Activated CD4-positive, alpha-beta T cell treated with anti-CD3 and anti-CD28 coated beads, Interleukin-2, amount 10 ng/mL, durations not matched to agents 7 days and 5 days (primary cell): ENCODE data around the gene PRRT2. TPM values are rescaled to one million over a fixed set of nuclear protein-coding genes. Genes with fewer than 3 reads are reported as not detected.
A peak's percentile ranks its signal among the peaks of the same experiment; 100 is the strongest.

Experiments
- CTCF ChIA-PET: fragments of 350-600 bp; sonication (Branson Sonifier 250); formaldehyde crosslinking; loops from one replicate; lab custom pipeline; 2021; ENCODE audit warnings: antibody characterized with exemption; lab: Charles Lee
- POLR2A ChIA-PET: fragments of 350-600 bp; sonication (Branson Sonifier 250); formaldehyde crosslinking; loops from one replicate; lab custom pipeline; 2021; ENCODE audit warnings: antibody characterized with exemption; lab: Charles Lee
- DNase-seq: peaks from one replicate; pipeline ENCODE4 v3.0.0-alpha.2; 2020
- H3K27ac Mint-ChIP-seq: one replicate; pipeline ENCODE4 v1.8.0; 2021; ENCODE audit warnings: mild to moderate bottlenecking, moderate library complexity, mixed read lengths
- H3K27me3 Mint-ChIP-seq: one replicate; pipeline ENCODE4 v1.8.0; 2021; ENCODE audit warnings: mixed read lengths
- H3K36me3 Mint-ChIP-seq: one replicate; pipeline ENCODE4 v1.8.0; 2021; ENCODE audit warnings: low read depth, mixed read lengths
- H3K4me1 Mint-ChIP-seq: one replicate; pipeline ENCODE4 v1.8.0; 2021; ENCODE audit warnings: mixed read lengths
- H3K4me3 Mint-ChIP-seq: one replicate; pipeline ENCODE4 v1.8.0; 2021; ENCODE audit warnings: mild to moderate bottlenecking, moderate library complexity, mixed read lengths
- H3K9me3 Mint-ChIP-seq: one replicate; pipeline ENCODE4 v1.8.0; 2021; ENCODE audit warnings: mixed read lengths
- total RNA-seq, 2 experiments: library from RNA; stranded (reverse); gene quantifications; one replicate each; pipeline ENCODE4 v1.2.3, GENCODE V29; 2021

Gene PRRT2
- total RNA-seq, 2 experiments from 2014 or later, result 0.98 to 1.3 TPM

DNA sequence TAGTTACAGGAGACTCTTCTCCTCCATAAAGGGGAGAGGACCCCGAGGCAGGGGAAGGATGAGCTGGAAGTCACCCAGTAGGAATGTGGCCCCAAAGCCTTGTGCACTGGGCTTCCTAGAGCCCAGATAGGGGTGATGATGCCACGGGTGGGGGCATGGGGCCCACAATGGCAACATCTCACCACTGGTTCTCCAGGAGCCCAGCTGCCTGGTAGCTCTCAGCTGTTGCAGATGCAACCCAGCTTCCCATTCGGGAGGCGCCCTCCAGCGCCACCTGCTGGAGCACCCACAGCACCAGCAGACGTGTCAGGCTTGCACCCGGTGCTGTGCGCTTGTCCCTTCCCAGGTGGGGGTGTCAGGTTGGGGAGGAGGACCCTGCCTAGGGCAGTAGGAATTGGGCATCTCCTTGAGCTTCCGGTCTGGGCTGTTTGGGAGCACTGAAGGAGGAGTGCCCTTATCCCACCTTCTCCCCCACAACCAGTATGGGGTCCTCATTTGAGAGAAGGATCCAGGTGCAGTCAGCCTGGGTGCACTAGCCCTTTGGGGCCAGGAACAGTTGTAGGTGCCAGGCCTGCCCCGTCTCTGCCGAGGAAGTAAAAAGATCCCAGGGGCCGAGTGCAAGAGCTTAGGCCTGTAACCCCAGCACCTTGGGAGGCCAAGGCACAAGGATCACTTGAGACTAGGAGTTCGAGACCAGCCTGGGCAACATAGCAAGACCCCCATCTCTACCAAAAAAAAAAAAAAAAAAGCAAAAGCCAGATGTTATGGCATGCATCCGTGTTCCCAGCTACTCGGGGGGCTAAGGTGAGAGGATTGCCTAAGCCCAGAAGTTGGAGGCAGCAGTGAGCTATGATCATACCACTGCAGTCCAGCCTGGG, 36.7 kb downstream of the PRRT2 start:
- H3K27ac Mint-ChIP-seq, result peak overlapping the region; percentile 19
- peak; percentile 87 for DNase-seq
- no peaks in the 10 kb centered on the region for H3K27me3 Mint-ChIP-seq
- H3K4me3 Mint-ChIP-seq, result no peak overlapping the region
- H3K9me3 Mint-ChIP-seq, result no peaks in the 10 kb centered on the region
- peaks cover 10% of the 10 kb centered on the region for H3K4me1 Mint-ChIP-seq
- H3K36me3 Mint-ChIP-seq, result peaks cover 43% of the 10 kb centered on the region
- ChIA-PET POLR2A (interaction anchor here (0.6 to 0.7 kb wide), 3 partner anchors 31 to 180 kb away, joined by 4 to 8 read pairs (median 4); no protein-coding TSS in a partner anchor), CTCF (interaction anchor here (0.6 to 4.2 kb wide), 37 partner anchors 9 to 992 kb away, joined by 3 to 41 read pairs (median 4); partner anchors contain the start of genes CDIPT, HIRIP3, MAZ and MVP)

DNA sequence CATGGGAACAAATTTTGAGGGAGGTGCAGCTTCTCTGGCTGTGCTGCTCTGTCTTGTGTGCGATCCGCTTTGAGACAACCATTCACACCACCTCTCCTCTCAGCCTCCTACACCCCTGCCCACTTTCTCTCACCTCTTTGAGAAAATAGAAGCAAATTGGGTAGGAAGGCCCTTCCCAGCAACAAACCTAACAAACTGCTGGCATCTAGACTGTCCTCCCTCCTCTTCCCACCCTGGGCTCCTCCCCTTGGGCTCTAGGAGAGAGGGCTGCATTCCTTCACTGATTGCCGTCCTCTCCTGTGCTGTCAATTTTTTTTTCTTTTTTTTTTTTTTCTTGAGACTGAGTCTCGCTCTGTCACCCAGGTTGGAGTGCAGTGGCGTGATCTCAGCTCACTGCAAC, 37.5 kb downstream of the PRRT2 start:
- Mint-ChIP-seq H3K27me3 (no peaks in the 10 kb centered on the region), H3K36me3 (peaks cover 37% of the 10 kb centered on the region), H3K4me3 (no peak overlapping the region), H3K9me3 (no peaks in the 10 kb centered on the region), H3K4me1 (peaks cover 10% of the 10 kb centered on the region), H3K27ac (peak overlapping the region; percentile 9)
- ChIA-PET CTCF (interaction anchor here (0.6 to 4.2 kb wide), 16 partner anchors 8 to 153 kb away, joined by 3 to 41 read pairs (median 8); partner anchors contain the start of genes HIRIP3, MAZ, MVP and PAGR1), POLR2A (interaction anchor here (0.7 to 0.8 kb wide), 2 partner anchors 32 to 42 kb away, joined by 3 to 8 read pairs; no protein-coding TSS in a partner anchor)
- DNase-seq, result no peak

DNA sequence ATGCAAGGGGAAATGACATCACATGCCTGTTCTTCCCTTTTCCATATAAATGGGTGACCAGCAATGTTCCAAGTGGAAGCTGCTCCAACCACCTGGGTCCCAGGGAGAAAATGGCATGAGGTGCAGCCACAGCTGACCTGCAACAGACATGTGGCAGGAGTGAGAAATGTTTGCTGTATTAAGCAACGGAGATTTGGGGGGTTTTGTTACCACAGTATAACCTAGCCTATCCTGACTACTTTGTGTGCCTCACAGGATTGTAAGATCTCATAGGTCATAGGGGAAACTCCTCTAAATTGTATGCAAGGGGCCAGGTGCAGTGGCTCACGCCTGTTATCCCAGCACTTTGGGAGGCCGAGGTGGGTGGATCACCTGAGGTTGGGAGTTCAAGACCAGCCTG, 39.0 kb downstream of the PRRT2 start:
- no peaks in the 10 kb centered on the region for H3K9me3 Mint-ChIP-seq
- POLR2A ChIA-PET, result no interaction called here
- CTCF ChIA-PET, result interaction anchor here (0.5 kb wide), 1 partner anchor 106 kb away, joined by 3 read pairs; no protein-coding TSS in a partner anchor
- no peak overlapping the region for H3K27ac Mint-ChIP-seq
- H3K4me3 Mint-ChIP-seq, result no peak overlapping the region
- DNase-seq, result no peak
- H3K27me3 Mint-ChIP-seq, result no peaks in the 10 kb centered on the region
- peaks cover 10% of the 10 kb centered on the region for H3K4me1 Mint-ChIP-seq
- peaks cover 25% of the 10 kb centered on the region for H3K36me3 Mint-ChIP-seq

DNA sequence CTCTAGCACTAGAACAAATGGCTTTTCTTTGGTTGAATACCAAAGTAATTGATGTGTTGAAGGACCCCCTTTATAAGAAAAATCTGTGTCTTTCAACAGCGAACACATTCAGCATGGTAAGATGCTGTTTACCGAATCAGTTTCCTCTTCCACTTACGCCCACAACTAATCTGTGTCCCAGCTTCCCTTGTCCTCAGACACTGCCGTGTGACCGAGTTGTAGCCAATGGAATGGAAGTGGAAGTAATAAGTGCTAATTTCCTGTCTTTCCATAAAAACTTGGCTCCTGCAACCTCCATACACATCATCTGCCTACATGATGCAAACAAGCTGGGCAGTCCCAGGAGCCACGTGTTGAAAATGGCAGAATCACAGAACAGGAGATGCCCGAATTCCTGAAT, 40.7 kb downstream of the PRRT2 start:
- Mint-ChIP-seq H3K9me3 (no peaks in the 10 kb centered on the region), H3K36me3 (peaks cover 24% of the 10 kb centered on the region), H3K27me3 (no peaks in the 10 kb centered on the region), H3K4me3 (no peak overlapping the region), H3K4me1 (peaks cover 7% of the 10 kb centered on the region), H3K27ac (no peak overlapping the region)
- no peak for DNase-seq
- ChIA-PET POLR2A (no interaction called here), CTCF (no interaction called here)

DNA sequence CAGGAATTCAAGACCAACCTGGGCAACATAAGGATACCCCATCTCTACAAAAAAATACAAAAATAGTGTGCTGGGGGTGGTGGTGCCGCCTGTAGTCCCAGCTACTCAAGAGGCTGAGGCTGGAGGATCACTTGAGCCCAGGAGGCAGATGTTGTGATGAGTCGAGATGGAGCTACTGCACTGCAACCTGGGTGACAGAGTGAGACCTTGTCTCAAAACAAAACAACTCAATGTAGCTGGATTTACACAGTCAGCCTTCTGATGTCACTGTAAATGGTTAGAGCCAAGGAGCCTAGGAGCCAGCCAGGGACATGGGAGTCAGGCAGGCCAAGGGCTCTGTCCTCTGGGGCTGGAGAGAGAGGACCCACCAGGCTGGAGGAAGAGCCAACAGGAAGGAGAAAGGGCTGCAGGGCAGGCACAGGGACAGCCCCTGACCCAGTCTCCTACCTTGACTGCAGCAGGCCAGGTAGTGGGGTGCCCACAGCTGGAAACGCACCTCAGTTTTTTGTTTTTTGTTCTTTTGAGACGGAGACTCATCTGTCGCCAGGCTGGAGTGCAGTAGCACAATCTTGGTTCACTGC, 42.6 kb downstream of the PRRT2 start:
- ChIA-PET CTCF (interaction anchor here (0.7 to 1.3 kb wide), 3 partner anchors 9 to 155 kb away, joined by 3 read pairs; no protein-coding TSS in a partner anchor), POLR2A (no interaction called here)
- Mint-ChIP-seq H3K27ac (peak overlapping the region; percentile 46), H3K27me3 (no peaks in the 10 kb centered on the region), H3K4me1 (no peaks in the 10 kb centered on the region), H3K9me3 (no peaks in the 10 kb centered on the region), H3K4me3 (no peak overlapping the region), H3K36me3 (peaks cover 21% of the 10 kb centered on the region)
- DNase-seq, result no peak

DNA sequence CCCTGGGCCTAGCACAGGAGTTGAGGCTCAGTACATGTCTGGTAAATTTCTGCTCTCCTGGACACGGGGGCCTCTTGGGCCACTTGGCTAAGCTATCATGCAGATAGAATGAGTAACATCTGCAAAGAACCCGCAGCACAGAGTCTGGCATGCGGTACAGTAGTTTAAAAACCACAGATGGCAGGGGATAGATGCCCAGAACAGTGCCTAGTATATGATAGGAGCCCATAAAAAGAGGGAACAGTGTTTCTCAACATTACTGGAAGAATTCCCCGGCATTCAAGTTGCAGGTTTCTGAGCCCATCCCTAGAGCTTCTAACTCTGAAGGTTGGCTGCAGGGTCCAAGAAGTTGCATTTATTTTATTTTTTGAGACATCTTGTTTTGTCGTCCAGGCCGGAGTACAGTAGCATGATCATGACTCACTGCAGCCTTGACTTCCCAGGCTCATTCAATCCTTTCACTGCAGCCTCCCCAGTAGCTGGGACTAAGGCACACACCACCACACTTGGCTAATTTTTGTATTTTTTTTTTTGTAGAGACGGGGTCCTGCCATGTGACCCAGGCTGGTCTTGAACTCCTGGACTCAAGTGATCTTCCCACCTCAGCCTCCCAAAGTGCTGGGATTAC, 45.3 kb downstream of the PRRT2 start:
- Mint-ChIP-seq H3K36me3 (peaks cover 24% of the 10 kb centered on the region), H3K4me3 (no peak overlapping the region), H3K27ac (no peak overlapping the region), H3K9me3 (no peaks in the 10 kb centered on the region), H3K27me3 (no peaks in the 10 kb centered on the region), H3K4me1 (peaks cover 16% of the 10 kb centered on the region)
- DNase-seq, result no peak
- POLR2A ChIA-PET, result no interaction called here
- CTCF ChIA-PET, result interaction anchor here (0.5 to 3.3 kb wide), 2 partner anchors 9 to 651 kb away, joined by 3 to 14 read pairs; no protein-coding TSS in a partner anchor

DNA sequence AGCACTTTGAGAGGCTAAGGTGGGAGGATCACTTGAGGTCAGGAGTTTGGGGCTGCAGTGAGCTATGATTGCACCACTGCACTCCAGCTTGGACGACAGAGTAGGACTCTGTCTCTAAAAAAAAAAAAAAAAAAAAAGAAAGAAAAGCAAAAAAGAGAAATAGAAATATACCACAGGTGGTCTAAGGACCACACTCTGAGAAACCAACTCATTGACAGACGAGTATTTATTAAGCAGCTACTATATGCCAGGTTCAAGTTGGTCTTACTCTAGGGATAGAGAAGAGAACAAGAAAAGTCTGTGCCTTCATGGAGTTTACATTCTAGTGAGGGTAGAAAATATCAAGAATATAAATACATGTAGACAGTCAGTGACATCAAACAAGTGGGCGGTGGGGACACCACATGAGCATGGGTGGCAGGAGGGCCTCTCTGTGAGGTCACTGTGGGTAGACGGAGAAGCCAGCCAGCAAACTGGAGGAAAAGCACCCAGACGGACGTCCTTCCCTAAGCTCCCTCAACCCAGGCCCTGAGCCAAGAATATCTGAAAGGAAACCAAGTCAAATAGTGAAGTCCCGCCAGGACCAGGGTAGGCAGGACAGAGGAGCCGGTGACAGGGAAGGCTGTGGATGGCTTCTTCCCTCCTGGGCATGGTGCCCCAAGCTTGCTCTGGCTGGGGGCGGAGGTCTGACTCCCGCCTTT, 46.3 kb downstream of the PRRT2 start:
- H3K4me3 Mint-ChIP-seq, result no peak overlapping the region

DNA sequence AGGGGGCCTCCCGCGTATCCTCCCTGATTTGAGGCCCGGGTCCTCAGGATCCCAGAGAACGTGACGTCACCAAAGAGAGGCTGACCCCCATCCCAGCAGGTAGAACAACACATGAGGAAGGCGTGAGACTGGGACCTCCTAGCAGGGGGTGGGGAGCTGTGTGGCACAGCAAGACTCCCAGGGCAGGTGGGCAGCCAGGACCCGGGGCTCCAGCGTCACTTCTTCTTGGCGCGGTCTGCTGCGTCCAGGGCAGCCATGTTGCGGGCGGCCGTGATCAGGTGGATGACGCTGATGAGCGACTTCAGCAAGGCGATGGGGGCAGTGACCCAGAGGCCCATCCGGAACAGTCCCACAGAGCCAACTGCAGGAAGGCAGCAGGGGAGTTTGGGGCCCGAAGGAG, 47.0 kb downstream of the PRRT2 start:
- Mint-ChIP-seq H3K4me1 (peaks cover 25% of the 10 kb centered on the region), H3K36me3 (peaks cover 24% of the 10 kb centered on the region), H3K27ac (no peak overlapping the region), H3K27me3 (no peaks in the 10 kb centered on the region), H3K9me3 (no peaks in the 10 kb centered on the region), H3K4me3 (no peak overlapping the region)
- CTCF ChIA-PET, result interaction anchor here (0.8 to 3.3 kb wide), 4 partner anchors 10 to 114 kb away, joined by 3 to 14 read pairs (median 3); partner anchors contain the start of gene SEZ6L2
- POLR2A ChIA-PET, result interaction anchor here (0.6 kb wide), 1 partner anchor 8 kb away, joined by 4 read pairs; no protein-coding TSS in a partner anchor
- no peak for DNase-seq

More for the DNA sequence above, 46.3 kb downstream of the PRRT2 start:
- no peak for DNase-seq
- Mint-ChIP-seq H3K9me3 (no peaks in the 10 kb centered on the region), H3K36me3 (peaks cover 24% of the 10 kb centered on the region), H3K27me3 (no peaks in the 10 kb centered on the region), H3K27ac (peak overlapping the region; percentile 64), H3K4me1 (peaks cover 22% of the 10 kb centered on the region)
- POLR2A ChIA-PET, result no interaction called here
- CTCF ChIA-PET, result interaction anchor here (0.5 to 3.3 kb wide), 4 partner anchors 10 to 649 kb away, joined by 3 to 14 read pairs (median 3); partner anchors contain the start of gene SEZ6L2

DNA sequence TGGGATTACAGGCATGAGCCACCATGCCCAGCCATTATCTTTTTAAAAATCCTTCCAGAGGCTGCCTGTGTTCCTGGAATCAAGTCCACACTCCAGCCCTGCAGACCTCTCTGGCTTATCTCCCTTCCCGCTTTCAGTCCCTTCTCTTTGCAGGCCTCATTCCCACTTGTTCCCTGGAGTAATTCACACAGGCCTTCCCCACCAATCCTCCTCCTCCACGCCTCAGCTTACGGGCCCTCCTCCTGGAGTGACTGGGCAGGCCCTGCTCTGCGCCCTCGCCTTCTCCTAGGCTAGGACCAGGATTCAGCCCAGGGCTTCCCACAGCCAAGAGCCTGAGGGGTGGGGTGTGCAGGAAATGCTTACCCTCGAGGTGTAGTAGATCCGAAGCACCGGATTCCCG, 48.2 kb downstream of the PRRT2 start:
- H3K9me3 Mint-ChIP-seq, result no peaks in the 10 kb centered on the region
- POLR2A ChIA-PET, result no interaction called here
- no peaks in the 10 kb centered on the region for H3K27me3 Mint-ChIP-seq
- H3K27ac Mint-ChIP-seq, result peak overlapping the region; percentile 54
- no peak for DNase-seq
- CTCF ChIA-PET, result interaction anchor here (0.9 kb wide), 1 partner anchor 174 kb away, joined by 3 read pairs; no protein-coding TSS in a partner anchor
- H3K4me1 Mint-ChIP-seq, result peaks cover 29% of the 10 kb centered on the region
- H3K36me3 Mint-ChIP-seq, result peaks cover 24% of the 10 kb centered on the region
- no peak overlapping the region for H3K4me3 Mint-ChIP-seq

DNA sequence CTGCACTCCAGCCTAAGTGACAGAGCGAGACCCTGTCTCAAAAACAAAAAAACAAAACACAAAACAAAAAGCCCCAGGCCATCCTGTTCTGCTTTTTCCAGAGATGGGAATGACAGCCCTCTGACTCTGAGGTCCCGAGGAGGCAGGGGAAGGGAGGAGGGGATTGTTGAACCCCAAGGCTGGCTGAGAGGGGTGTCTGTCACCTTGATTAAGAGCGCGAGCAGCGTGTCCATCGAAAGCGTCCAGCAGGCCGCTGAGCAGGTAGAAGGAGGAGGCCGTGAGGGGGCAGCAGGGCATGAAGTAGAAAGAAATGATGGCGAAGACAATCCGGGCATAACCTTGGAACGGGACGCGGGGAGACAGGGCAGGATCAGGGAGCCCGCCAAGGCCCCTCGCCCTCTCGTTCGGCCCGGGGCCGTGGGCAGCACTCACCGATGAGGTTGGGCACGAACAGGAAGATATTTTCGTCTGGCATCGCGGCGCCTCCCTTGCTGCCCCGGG, 50.4 kb downstream of the PRRT2 start:
- DNase-seq, result peak; percentile 22
- H3K4me3 Mint-ChIP-seq, result peak overlapping the region; percentile 98
- H3K9me3 Mint-ChIP-seq, result no peaks in the 10 kb centered on the region
- peaks cover 21% of the 10 kb centered on the region for H3K36me3 Mint-ChIP-seq
- POLR2A ChIA-PET, result no interaction called here
- peak overlapping the region; percentile 100 for H3K27ac Mint-ChIP-seq
- peaks cover 29% of the 10 kb centered on the region for H3K4me1 Mint-ChIP-seq
- CTCF ChIA-PET, result interaction anchor here (0.8 to 2.2 kb wide), 4 partner anchors 14 to 110 kb away, joined by 3 to 4 read pairs (median 4); no protein-coding TSS in a partner anchor
- H3K27me3 Mint-ChIP-seq, result no peaks in the 10 kb centered on the region

DNA sequence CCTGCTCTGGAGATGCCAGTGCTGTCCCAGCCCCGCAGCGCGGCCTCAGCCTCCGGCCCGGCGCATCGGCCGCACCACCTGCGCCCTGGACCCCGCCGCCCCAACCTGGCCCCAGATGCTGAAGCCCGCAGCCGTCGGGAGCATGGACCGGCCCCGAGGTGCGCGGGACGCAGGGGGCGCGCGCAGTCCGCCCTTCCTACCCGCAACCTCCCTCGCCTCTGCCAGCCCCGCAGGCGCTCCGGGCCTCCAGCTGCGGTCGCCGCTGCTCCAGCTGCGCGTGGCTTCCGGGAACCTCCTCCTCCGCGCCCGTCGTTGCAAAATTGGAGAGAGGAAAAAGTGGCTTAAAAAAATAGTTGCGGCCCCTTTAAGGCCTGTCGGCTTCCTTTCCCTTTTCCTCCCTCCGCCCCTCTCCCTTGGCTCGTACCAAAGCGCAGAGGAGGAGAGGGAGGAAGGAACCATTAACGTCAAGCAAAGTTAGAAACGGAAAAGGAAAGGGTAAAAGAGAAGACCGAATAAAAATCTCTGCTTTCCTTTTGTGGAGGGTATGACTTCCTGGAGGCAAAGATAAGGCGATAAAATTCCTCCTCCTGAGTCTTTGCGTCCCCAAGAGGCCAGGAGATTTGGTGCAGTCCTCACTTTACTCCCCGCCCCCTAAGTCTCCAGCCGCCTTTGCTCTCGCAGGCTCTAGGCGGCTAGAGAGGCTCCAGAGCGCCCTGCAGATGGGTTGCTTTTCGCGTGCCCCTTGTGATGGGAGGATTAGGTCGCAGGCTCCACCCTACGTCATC, 51.1 kb downstream of the PRRT2 start, which contains the start of gene CDIPT:
Gene CDIPT, minus strand, starts transcription at position 343 of the 785 bp plus-strand sequence. CDS start 369 bp downstream, outside the sequence.
- CTCF ChIA-PET, result interaction anchor here (0.6 to 2.2 kb wide), 11 partner anchors 8 to 109 kb away, joined by 3 to 4 read pairs (median 3); partner anchors contain the start of gene MVP
- POLR2A ChIA-PET, result no interaction called here

More for the DNA sequence above, 51.1 kb downstream of the PRRT2 start, which contains the start of gene CDIPT:
- no peaks in the 10 kb centered on the region for H3K9me3 Mint-ChIP-seq
- H3K27me3 Mint-ChIP-seq, result no peaks in the 10 kb centered on the region
- peak within 1 kb of the TSS; percentile 100 for H3K27ac Mint-ChIP-seq
- peak within 1 kb of the TSS; percentile 98 for H3K4me3 Mint-ChIP-seq
- DNase-seq, result peak; percentile 95
- H3K4me1 Mint-ChIP-seq, result peaks cover 31% of the 10 kb centered on the region
- peaks cover 20% of the 10 kb centered on the region for H3K36me3 Mint-ChIP-seq
